Measurements from ENCODE around the gene SLC6A1.

The SLC6A1 gene

DNA sequence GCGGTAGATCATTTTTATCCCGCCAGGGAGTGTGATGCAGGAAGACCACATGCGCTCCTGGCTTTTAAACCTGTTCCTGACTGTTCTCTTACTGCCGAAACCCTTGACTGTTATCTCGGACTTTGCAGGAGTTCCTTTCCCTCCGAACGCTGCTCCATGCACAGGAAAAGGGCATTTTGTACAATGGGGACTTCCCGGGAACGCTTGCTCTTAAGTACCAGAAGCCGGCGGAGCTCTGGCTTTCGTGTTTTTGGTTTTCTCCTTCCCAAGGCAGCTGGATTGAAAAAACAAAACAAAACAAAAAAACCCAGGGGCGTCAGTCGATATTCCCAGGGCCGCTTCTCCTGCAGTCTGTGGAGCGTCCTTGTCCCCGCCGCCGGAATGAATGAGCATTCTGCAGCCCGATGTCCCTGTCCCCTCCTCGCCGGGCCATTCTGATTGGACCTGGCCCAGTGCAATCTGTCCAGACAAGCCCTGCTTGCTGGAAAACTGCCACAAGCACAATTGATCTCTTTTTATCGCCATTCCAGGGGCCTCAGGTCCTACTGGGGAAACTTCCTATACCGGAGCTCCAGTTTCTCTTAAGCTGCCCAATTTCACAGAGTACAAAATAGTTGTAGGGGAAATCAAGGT, 44.8 kb downstream of the SLC6A1 start:
- no peak for DNase-seq (ENCODE audit: low read depth in 2 of 2)
- TF ChIP-seq, protein P1, sequence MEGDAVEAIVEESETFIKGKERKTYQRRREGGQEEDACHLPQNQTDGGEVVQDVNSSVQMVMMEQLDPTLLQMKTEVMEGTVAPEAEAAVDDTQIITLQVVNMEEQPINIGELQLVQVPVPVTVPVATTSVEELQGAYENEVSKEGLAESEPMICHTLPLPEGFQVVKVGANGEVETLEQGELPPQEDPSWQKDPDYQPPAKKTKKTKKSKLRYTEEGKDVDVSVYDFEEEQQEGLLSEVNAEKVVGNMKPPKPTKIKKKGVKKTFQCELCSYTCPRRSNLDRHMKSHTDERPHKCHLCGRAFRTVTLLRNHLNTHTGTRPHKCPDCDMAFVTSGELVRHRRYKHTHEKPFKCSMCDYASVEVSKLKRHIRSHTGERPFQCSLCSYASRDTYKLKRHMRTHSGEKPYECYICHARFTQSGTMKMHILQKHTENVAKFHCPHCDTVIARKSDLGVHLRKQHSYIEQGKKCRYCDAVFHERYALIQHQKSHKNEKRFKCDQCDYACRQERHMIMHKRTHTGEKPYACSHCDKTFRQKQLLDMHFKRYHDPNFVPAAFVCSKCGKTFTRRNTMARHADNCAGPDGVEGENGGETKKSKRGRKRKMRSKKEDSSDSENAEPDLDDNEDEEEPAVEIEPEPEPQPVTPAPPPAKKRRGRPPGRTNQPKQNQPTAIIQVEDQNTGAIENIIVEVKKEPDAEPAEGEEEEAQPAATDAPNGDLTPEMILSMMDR (IDR thresholded peaks at IDR 0.05; ENCODE audit: low read depth, low read length): no peak
- H3K4me3 ChIP-seq (replicated peaks in 1 of 2; ENCODE audit: low read depth in 2 of 2, low read length in 2 of 2): no peak overlapping the region

DNA sequence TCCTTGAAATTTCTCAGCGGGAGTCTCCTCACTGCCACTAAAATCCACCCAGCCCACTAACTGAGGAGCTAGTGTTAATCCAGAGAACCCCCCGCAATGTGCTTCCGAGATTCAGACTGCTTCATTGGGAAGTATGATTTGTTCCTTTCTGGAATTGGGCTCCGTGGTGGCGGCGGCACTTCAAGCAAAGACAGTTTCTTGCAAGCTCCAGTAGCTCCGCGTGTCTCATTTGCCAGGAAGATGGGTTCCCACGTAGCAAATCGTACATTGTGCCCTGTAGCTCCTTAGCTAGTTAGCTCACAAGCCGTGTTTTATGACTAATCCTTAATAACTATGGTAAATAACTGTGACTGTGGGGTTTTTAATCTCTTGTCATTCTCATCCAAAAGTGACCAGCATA, 45.4 kb downstream of the SLC6A1 start:
- TF ChIP-seq, protein P1 (IDR thresholded peaks at IDR 0.05; ENCODE audit: low read depth, low read length): no peak
- no peak for DNase-seq (ENCODE audit: low read depth in 2 of 2)
- no peak overlapping the region for H3K4me3 ChIP-seq (replicated peaks in 1 of 2; ENCODE audit: low read depth in 2 of 2, low read length in 2 of 2)

DNA sequence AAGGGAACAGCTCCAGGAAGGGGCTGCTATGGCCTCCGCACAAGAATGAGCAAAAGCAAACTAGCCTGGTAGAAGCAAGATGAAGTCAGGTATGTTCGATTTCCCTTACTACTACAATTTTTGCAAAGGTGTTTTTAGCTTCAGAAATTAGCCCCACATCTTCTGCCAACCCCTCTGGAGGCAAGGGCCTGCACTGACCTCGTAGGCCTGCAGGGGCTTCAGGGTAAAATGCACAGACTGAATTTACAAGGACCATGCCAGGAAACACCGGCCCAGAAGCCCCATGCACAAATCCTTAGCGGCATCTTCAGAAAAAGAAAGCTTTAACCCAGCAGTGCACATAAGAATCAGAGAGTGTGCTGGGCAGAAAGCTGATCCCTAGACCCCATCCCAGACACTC, 53.0 kb downstream of the SLC6A1 start:
- no peak overlapping the region for H3K4me3 ChIP-seq (replicated peaks in 1 of 2; ENCODE audit: low read depth in 2 of 2, low read length in 2 of 2)
- no peak for DNase-seq (ENCODE audit: low read depth in 2 of 2)
- TF ChIP-seq, protein P1 (IDR thresholded peaks at IDR 0.05; ENCODE audit: low read depth, low read length): no peak

DNA sequence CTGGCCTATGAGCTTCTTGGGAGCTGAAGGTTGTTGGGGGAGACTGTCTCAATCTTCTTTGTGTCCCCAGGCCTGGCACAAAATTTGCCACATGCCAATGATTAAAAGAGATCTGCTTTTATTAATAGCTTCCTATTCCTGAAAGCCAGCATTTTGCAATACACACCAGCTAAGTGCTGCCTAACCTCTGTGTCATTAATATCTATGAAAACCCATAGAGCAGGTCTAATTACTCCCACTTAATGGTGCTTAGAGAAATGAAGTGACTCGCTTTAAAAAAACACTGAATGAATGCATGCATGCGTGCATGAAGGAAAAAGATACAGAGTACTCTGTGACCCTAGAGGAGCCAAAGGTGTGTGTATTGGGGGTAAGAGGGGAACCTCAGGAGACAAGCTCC, 55.0 kb downstream of the SLC6A1 start:
- H3K4me3 ChIP-seq (replicated peaks in 1 of 2; ENCODE audit: low read depth in 2 of 2, low read length in 2 of 2): no peak overlapping the region
- DNase-seq (ENCODE audit: low read depth in 2 of 2): no peak
- TF ChIP-seq, protein P1 (IDR thresholded peaks at IDR 0.05; ENCODE audit: low read depth, low read length): no peak

DNA sequence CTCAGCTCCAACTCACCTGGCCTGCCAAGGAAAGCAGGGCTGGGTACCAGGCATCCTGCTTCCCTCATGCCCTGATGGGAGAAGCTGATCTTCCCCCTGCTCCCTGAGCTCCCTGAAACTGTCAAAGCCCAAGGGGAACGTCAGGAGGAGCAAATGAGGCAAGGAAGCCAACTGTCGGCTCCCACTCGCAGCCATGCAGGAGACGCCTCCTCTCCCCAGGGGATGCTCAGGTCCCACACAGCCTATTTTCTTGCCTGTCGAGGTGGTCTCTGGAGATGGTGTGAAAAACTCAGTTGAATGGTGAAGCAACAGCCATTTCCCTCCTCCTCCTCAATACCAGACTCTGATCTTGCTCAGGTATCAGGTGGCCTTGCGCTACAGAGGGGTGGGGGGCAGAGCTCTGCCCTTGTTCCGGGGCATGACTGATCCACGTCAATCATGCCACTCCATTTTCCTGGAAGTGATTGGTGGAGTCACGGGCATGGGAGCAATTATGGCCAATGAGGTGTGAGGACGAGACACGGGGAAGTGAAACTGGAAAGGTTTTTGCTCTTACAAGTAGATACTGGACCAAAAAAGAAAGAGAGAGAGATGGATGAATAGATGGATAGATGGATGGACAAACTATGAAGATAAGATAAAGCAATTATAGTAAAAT, 58.2 kb downstream of the SLC6A1 start:
- no peak overlapping the region for H3K4me3 ChIP-seq (replicated peaks in 1 of 2; ENCODE audit: low read depth in 2 of 2, low read length in 2 of 2)
- TF ChIP-seq, protein P1 (IDR thresholded peaks at IDR 0.05; ENCODE audit: low read depth, low read length): no peak
- no peak for DNase-seq (ENCODE audit: low read depth in 2 of 2)

DNA sequence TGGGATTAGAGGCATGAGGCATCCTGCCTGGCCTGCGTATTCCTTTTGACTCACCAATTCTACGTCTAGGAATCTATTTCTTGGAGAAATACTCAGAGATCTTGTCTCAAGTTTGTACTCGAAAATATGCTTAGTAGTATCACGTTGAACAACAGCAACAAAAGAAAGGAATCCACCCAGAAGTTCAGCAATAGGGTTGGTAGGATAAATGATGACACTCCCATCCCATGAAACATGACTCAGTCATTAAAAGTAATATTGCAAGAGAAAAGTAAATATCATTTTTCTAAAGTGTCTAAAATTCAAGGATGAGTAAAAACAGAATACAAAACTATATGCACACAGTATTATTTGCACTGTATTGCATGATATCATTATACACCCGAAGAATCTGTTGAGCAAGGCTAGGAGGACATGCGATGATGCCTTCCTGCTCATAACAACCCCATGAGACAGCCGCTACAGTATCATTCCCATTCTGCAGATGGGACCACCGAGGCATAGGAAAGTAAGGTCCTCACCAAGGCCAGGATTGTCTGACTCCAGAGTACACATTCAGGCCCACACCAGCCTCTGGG, 61.5 kb downstream of the SLC6A1 start:
- no peak overlapping the region for H3K4me3 ChIP-seq (replicated peaks in 1 of 2; ENCODE audit: low read depth in 2 of 2, low read length in 2 of 2)
- TF ChIP-seq, protein P1 (IDR thresholded peaks at IDR 0.05; ENCODE audit: low read depth, low read length): no peak
- no peak for DNase-seq (ENCODE audit: low read depth in 2 of 2)

All from cardiac fibroblast (primary cell).